GM12865 (cell line): Measurements from ENCODE around the gene NFIC.
"Not testable (repeated sequence)": the region's sequence is repeated elsewhere in the genome, so short reads cannot be mapped to it uniquely, and the experiment has no call there.

Experiments
- DNase-seq: peaks from one replicate; pipeline ENCODE4 v3.0.0; 2010; ENCODE audit warnings: low read depth
- H3K4me3 ChIP-seq: 2 replicates; pipeline ENCODE4 v1.5.1; 2011; ENCODE audit warnings: mild to moderate bottlenecking, low read depth, low read length, control low read depth
- TF ChIP-seq, protein P1 (sequence below): IDR thresholded peaks from 2 replicates; pipeline ENCODE4 v1.5.1; 2011; ENCODE audit warnings: low read length, control low read depth, low read depth, inconsistent platforms; ENCODE audit not compliant: insufficient read depth; ENCODE audit errors: missing control alignments

The NFIC gene

DNA sequence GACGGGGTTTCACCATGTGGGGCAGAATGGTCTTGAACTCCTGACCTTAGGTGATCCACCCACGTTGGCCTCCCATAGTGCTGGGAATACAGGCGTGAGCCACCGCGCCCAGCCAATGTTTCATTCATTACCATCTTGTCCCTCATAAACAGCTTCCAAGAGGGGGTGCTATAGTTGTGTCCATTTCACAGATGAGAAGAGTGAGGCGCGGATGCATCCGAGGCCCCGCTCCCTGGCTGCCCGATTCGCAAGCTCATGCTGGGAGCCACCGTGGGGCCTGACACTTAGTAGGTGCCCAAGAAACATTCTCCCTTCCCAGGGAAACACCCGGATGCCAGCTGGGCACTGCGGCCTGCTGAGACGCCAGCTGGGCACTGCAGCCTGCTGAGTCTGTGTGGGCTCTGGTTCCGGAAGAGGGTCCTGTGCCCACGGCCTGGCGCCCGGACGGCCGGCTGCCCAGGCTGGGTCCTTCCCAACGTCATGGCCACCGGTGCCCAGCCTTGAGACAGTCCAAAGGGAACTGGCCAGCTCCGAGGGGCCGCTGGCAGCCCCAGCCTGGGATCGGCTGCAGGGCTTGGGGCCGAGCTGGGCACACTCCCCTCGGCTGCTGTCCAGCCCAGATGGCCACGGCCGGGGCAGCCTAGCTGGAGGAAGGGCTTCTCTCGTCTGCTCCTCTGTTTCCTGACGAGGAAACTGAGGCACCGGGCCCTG is 54.7 kb downstream of the NFIC start:
- no peak overlapping the region for H3K4me3 ChIP-seq
- TF ChIP-seq, protein P1, sequence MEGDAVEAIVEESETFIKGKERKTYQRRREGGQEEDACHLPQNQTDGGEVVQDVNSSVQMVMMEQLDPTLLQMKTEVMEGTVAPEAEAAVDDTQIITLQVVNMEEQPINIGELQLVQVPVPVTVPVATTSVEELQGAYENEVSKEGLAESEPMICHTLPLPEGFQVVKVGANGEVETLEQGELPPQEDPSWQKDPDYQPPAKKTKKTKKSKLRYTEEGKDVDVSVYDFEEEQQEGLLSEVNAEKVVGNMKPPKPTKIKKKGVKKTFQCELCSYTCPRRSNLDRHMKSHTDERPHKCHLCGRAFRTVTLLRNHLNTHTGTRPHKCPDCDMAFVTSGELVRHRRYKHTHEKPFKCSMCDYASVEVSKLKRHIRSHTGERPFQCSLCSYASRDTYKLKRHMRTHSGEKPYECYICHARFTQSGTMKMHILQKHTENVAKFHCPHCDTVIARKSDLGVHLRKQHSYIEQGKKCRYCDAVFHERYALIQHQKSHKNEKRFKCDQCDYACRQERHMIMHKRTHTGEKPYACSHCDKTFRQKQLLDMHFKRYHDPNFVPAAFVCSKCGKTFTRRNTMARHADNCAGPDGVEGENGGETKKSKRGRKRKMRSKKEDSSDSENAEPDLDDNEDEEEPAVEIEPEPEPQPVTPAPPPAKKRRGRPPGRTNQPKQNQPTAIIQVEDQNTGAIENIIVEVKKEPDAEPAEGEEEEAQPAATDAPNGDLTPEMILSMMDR, result no peak
- DNase-seq, result no peak

- H3K4me3 ChIP-seq, DNase-seq: not testable (repeated sequence)
Observed at GRCh38 chr19:3421656-3422055, 55.3 kb downstream of the NFIC start.

DNA sequence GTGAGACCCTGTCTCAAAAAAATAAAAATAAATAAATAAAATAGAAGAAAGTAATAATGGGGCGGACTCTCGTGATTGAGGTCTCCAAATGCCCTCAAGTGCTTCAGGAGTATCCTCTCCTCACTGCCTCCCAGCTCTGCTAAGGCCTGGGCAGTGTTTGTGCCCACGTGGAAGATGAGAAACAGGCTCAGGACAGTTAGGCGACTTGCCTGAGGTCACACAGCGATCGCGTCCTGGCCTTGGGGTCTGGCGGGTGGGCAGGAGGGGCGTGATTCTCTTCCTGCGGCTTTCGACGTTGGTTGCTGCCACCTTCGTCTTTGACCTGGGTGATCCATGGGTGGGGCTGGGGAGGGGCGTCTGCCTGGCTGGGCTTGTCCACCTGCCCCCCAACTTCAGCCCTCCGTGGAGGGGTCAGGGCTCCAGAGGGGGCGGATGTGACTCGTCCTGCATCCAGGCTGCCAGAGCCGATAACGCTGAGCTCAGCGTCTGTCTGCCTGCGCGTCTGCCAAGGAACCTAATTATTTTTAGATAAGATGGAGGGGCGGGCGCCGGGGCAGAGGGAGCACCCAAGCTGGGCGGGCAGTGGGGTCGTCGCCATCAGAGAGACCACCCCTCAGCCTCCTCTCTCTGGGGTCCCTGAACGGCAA is 56.9 kb downstream of the NFIC start:
- TF ChIP-seq, protein P1, result no peak
- no peak for DNase-seq
- no peak overlapping the region for H3K4me3 ChIP-seq

- no peak for DNase-seq
- TF ChIP-seq, protein P1, result no peak
- no peak overlapping the region for H3K4me3 ChIP-seq
Observed at GRCh38 chr19:3426433-3426832, 60.0 kb downstream of the NFIC start.

DNA sequence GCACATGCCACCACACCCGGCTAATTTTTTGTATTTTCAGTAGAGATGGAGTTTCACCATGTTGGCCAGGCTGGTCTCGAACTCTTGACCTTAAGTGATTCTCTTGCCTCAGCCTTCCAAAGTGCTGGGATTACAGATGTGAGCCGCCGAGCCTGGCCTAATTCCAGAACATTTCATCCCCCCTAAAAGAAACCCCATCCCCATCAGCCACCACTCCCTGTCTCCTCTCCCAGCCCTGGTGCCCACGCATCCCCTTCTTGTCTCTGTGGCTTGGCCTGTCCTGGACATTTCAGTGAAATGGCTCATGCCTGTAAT is 63.9 kb downstream of the NFIC start:
- not testable (repeated sequence) for DNase-seq, H3K4me3 ChIP-seq

DNA sequence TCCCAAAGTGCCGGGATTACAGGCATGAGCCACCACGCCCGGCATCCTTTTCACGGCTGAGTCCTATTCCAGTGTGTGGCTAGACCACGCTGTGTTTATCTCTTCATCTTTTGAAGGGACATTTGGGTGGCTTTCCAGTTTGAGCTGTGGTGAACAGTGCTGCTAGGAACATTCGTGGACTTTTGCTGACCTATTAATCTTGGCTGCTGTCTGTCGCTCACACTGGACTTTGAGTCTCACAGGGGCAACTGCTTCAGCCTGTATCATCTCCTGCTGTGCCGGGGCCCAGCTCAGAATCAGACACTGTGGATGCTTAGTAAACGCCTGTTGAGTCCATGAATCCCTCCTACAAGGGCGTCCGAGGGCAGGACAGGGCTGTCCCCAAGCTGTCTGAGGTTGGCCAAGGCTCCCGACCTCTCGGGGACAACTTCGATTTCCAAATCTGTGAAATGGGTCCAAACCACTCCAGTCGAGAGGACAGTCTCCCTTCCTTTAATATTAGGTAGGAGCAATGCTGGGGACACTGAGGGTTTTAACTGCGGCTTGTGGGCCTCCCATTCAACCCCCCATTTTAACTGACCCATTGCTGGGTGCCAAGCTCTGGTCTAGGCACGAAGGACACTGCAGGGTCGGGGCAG is 65.5 kb downstream of the NFIC start:
- TF ChIP-seq, protein P1, result no peak
- no peak overlapping the region for H3K4me3 ChIP-seq
- no peak for DNase-seq

DNA sequence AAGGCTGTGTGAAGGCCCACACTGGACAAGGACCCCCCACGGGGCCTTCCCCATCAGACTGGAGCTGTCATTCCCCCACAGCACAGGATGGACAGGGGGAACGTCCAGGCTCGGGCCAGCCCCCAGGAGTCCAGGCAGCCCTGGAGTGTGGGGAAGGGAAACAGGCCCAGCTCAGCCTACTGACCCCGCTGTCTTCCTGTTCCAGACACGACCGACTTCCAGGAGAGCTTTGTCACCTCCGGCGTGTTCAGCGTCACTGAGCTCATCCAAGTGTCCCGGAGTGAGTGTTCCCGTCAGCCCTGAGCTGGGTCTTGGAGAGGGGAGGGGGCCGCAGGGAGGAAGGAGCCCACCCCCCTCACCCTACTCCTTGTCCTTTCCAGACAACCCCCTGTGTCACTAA is 66.9 kb downstream of the NFIC start:
- no peak overlapping the region for H3K4me3 ChIP-seq
- DNase-seq, result no peak
- TF ChIP-seq, protein P1, result no peak
